ENCODE results near the gene SP4.

SP4 gene

GRCh38 chr7:21472029-21472428 lies 44.1 kb downstream of the SP4 start:
- Histone ChIP-seq H3K4me3 (ENCODE audit: insufficient read depth, low read length, poor library complexity, severe bottlenecking) (no peak overlapping the region), H3K27ac (ENCODE audit: low read depth, low read length) (no peak overlapping the region), H4K20me1 (ENCODE audit: low read depth, low read length) (0 out of 2 replicates have a peak, but pooled peaks cover 5% of the 10 kb centered on the region), H3K4me2 (ENCODE audit: low read depth, low read length, poor library complexity, severe bottlenecking) (no peak overlapping the region), H3K27me3 (ENCODE audit: low read length) (no peaks in the 10 kb centered on the region), H3K9me3 (ENCODE audit: insufficient read depth, low read length) (no peaks in the 10 kb centered on the region), H3K36me3 (ENCODE audit: low read length) (no peaks in the 10 kb centered on the region; the same call in 1 of the 2 replicates), H3F3A (ENCODE audit: insufficient read depth) (no peaks in the 10 kb centered on the region), H2AFZ (ENCODE audit: low read depth, low read length, severe bottlenecking) (no peak overlapping the region), H3K9ac (ENCODE audit: low read length) (no peak overlapping the region), H3K79me2 (ENCODE audit: insufficient read depth, low read length) (no peaks in the 10 kb centered on the region), H3K9me2 (replicated peaks; ENCODE audit: insufficient read depth, low read length) (no peaks in the 10 kb centered on the region)
- no peak for TF ChIP-seq CTCF (IDR thresholded peaks at IDR 0.05; ENCODE audit: insufficient read depth, low read length, poor library complexity, severe bottlenecking)

- H3K9me2 ChIP-seq (replicated peaks; ENCODE audit: insufficient read depth, low read length) = no peaks in the 10 kb centered on the region
- H3K79me2 ChIP-seq (ENCODE audit: insufficient read depth, low read length) = 0 out of 2 replicates have a peak, but pooled peaks cover 8% of the 10 kb centered on the region
- no peak overlapping the region for H3K4me2 ChIP-seq (ENCODE audit: low read depth, low read length, poor library complexity, severe bottlenecking)
- no peak overlapping the region for H3K27ac ChIP-seq (ENCODE audit: low read depth, low read length)
- H3F3A ChIP-seq (ENCODE audit: insufficient read depth) = no peaks in the 10 kb centered on the region
- H3K27me3 ChIP-seq (ENCODE audit: low read length) = no peaks in the 10 kb centered on the region
- peaks cover 13% of the 10 kb centered on the region for H3K36me3 ChIP-seq (ENCODE audit: low read length)
- no peak overlapping the region for H3K4me3 ChIP-seq (ENCODE audit: insufficient read depth, low read length, poor library complexity, severe bottlenecking)
- TF ChIP-seq EZH2phosphoT487 (conservative IDR thresholded peaks at IDR 0.05; ENCODE audit: low read length) = no peak
- TF ChIP-seq CTCF (IDR thresholded peaks at IDR 0.05; ENCODE audit: insufficient read depth, low read length, poor library complexity, severe bottlenecking) = no peak
- H3K9me3 ChIP-seq (ENCODE audit: insufficient read depth, low read length) = no peaks in the 10 kb centered on the region
- H3K9ac ChIP-seq (ENCODE audit: low read length) = no peak overlapping the region
- 0 out of 2 replicates have a peak, but pooled peaks cover 5% of the 10 kb centered on the region for H4K20me1 ChIP-seq (ENCODE audit: low read depth, low read length)
- H2AFZ ChIP-seq (ENCODE audit: low read depth, low read length, severe bottlenecking) = no peak overlapping the region
Measured at GRCh38 chr7:21476429-21476828, 48.5 kb downstream of the SP4 start.

GRCh38 chr7:21480693-21481403 lies 53.0 kb downstream of the SP4 start:
- Histone ChIP-seq H2AFZ (ENCODE audit: low read depth, low read length, severe bottlenecking) (no peak overlapping the region), H3K4me2 (ENCODE audit: low read depth, low read length, poor library complexity, severe bottlenecking) (no peak overlapping the region), H3K27me3 (ENCODE audit: low read length) (no peaks in the 10 kb centered on the region), H3K79me2 (ENCODE audit: insufficient read depth, low read length) (0 out of 2 replicates have a peak, but pooled peaks cover 8% of the 10 kb centered on the region), H3F3A (ENCODE audit: insufficient read depth) (no peaks in the 10 kb centered on the region), H3K9ac (ENCODE audit: low read length) (no peak overlapping the region), H3K9me2 (replicated peaks; ENCODE audit: insufficient read depth, low read length) (no peaks in the 10 kb centered on the region), H3K9me3 (ENCODE audit: insufficient read depth, low read length) (no peaks in the 10 kb centered on the region), H3K27ac (ENCODE audit: low read depth, low read length) (no peak overlapping the region), H4K20me1 (ENCODE audit: low read depth, low read length) (0 out of 2 replicates have a peak, but pooled peaks cover 5% of the 10 kb centered on the region), H3K4me3 (ENCODE audit: insufficient read depth, low read length, poor library complexity, severe bottlenecking) (no peak overlapping the region), H3K36me3 (ENCODE audit: low read length) (peaks cover 43% of the 10 kb centered on the region)
- TF ChIP-seq CTCF (IDR thresholded peaks at IDR 0.05; ENCODE audit: insufficient read depth, low read length, poor library complexity, severe bottlenecking) = no peak
- TF ChIP-seq EZH2phosphoT487 (conservative IDR thresholded peaks at IDR 0.05; ENCODE audit: low read length) = no peak
